ENCODE data around the gene OVOL2.

The OVOL2 gene

DNA sequence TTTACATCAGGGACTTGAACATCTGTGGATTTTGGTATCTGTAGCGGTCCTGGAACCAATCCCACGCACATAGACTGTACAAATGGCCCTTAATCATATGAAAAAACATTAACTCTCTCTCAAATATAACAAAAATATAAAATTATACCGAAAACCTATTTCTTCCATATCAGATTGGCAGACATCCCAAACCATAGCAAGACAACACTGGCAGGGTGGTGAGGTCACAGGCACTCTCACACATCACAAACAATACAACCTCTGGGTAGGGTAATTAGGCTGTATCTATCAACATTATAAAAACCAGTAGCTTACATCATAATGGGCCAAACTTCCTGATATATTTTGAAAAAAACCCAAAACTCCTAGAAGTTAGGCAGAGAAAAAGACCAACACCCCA, 40.9 kb downstream of the OVOL2 start:
- no peaks in the 10 kb centered on the region for H3K9me3 ChIP-seq (ENCODE audit: severe bottlenecking)
- no peaks in the 10 kb centered on the region for H3K27me3 ChIP-seq (ENCODE audit: insufficient read depth, low read depth, severe bottlenecking)
- DNase-seq, result no peak
- H3K36me3 ChIP-seq, result no peaks in the 10 kb centered on the region; the same call in 1 of the 2 replicates
- no peak overlapping the region for H3K27ac ChIP-seq
- TF ChIP-seq, protein P1, sequence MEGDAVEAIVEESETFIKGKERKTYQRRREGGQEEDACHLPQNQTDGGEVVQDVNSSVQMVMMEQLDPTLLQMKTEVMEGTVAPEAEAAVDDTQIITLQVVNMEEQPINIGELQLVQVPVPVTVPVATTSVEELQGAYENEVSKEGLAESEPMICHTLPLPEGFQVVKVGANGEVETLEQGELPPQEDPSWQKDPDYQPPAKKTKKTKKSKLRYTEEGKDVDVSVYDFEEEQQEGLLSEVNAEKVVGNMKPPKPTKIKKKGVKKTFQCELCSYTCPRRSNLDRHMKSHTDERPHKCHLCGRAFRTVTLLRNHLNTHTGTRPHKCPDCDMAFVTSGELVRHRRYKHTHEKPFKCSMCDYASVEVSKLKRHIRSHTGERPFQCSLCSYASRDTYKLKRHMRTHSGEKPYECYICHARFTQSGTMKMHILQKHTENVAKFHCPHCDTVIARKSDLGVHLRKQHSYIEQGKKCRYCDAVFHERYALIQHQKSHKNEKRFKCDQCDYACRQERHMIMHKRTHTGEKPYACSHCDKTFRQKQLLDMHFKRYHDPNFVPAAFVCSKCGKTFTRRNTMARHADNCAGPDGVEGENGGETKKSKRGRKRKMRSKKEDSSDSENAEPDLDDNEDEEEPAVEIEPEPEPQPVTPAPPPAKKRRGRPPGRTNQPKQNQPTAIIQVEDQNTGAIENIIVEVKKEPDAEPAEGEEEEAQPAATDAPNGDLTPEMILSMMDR (IDR thresholded peaks at IDR 0.05; ENCODE audit: low read depth, low read length), result no peak
- no peak overlapping the region for H3K4me3 ChIP-seq (ENCODE audit: low read depth, low read length)

DNA sequence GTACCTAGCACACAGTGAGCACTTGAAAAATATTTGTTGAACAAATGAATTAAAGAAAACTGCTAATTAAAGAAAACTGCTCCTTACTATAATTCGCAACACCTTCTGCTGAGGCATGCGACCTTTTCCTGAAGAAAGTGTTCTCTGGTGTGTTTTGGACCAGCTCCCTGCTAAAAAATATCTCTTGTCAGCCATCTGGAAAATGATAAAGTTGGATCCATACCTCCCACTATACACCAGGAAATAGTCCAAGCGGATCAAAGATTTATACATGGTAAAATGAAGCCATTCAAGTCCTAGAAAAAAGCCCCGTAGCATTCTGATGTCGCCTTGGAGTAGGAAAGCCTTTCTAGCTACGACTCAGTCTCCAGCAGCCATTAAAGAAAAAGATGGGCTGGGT, 43.3 kb downstream of the OVOL2 start:
- no peak for DNase-seq
- Histone ChIP-seq H3K9me3 (ENCODE audit: severe bottlenecking) (no peaks in the 10 kb centered on the region), H3K27ac (no peak overlapping the region), H3K4me3 (ENCODE audit: low read depth, low read length) (no peak overlapping the region), H3K36me3 (no peaks in the 10 kb centered on the region), H3K27me3 (ENCODE audit: insufficient read depth, low read depth, severe bottlenecking) (no peaks in the 10 kb centered on the region)
- TF ChIP-seq, protein P1 (IDR thresholded peaks at IDR 0.05; ENCODE audit: low read depth, low read length), result no peak

DNA sequence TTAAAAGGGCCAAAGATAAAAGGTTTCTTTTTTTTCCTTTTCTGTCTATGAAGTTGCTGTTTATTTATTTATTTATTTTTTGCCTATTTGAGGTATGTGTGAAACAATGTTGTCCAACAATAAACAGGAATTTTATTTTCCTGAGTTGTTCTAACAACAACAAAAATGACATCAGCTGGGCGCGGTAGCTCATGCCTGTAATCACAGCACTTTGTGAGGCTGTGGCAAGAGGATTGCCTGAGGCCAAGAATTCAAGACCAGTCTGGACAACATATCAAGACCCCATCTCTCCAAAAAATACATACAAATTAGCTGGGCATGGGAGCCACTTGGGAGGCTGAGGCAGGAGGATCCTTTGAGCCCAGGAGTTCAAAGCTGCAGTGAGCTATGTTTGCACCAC, 44.8 kb downstream of the OVOL2 start:
- no peaks in the 10 kb centered on the region for H3K9me3 ChIP-seq (ENCODE audit: severe bottlenecking)
- TF ChIP-seq, protein P1 (IDR thresholded peaks at IDR 0.05; ENCODE audit: low read depth, low read length), result no peak
- no peaks in the 10 kb centered on the region for H3K36me3 ChIP-seq
- DNase-seq, result no peak
- H3K27me3 ChIP-seq (ENCODE audit: insufficient read depth, low read depth, severe bottlenecking), result no peaks in the 10 kb centered on the region
- no peak overlapping the region for H3K27ac ChIP-seq
- no peak overlapping the region for H3K4me3 ChIP-seq (ENCODE audit: low read depth, low read length)

DNA sequence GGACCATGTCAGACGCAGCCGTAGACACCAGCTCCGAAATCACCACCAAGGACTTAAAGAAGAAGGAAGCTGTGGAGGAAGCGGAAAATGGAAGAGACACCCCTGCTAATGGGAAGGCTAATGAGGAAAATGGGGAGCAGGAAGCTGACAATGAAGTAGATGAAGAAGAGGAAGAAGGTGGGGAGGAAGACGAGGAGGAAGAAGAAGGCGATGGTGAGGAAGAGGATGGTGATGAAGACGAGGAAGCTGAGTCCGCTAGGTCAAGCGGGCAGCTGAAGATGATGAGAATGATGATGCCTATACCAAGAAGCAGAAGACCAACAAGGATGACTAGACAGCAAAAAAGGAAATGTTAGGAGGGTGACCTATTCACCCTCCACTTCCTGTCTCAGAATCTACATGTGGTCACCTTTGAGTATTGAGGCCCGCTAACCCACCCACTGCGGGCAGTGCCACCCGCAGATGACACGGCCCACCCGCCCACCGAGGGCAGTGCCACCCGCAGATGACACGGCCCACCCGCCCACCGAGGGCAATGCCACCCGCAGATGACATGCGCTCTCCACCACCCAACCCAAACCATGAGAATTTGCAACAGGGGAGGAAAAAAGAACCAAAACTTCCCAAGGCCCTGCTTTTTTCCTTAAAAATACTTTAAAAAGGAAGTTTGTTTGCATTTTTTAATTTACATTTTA, 45.6 kb downstream of the OVOL2 start:
- no peaks in the 10 kb centered on the region for H3K36me3 ChIP-seq
- H3K27ac ChIP-seq, result no peak overlapping the region
- TF ChIP-seq, protein P1 (IDR thresholded peaks at IDR 0.05; ENCODE audit: low read depth, low read length), result no peak
- H3K9me3 ChIP-seq (ENCODE audit: severe bottlenecking), result no peaks in the 10 kb centered on the region
- DNase-seq, result no peak
- no peak overlapping the region for H3K4me3 ChIP-seq (ENCODE audit: low read depth, low read length)
- no peaks in the 10 kb centered on the region for H3K27me3 ChIP-seq (ENCODE audit: insufficient read depth, low read depth, severe bottlenecking)

DNA sequence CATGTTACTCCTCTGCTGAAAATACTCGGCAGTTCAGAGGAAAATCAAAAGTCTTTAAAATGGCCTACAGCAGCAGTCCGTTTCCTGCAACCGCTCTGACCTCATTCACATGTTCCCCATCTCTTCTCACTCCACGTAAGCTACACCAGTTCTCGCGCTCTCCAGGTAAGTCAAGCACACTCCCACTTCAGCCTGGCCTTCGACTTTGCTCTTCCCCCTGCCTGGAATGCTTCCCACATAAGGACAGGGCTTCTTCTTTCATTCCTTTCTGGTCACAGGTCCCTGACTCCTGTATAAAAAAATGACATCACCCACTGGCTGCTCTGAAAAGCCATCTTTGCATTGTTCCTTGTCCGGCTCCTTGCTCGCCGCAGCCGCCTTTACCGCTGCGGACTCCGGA, 46.2 kb downstream of the OVOL2 start:
- no peak overlapping the region for H3K4me3 ChIP-seq (ENCODE audit: low read depth, low read length)
- no peak overlapping the region for H3K27ac ChIP-seq
- DNase-seq, result no peak
- TF ChIP-seq, protein P1 (IDR thresholded peaks at IDR 0.05; ENCODE audit: low read depth, low read length), result no peak
- no peaks in the 10 kb centered on the region for H3K27me3 ChIP-seq (ENCODE audit: insufficient read depth, low read depth, severe bottlenecking)
- H3K9me3 ChIP-seq (ENCODE audit: severe bottlenecking), result no peaks in the 10 kb centered on the region
- no peaks in the 10 kb centered on the region for H3K36me3 ChIP-seq

DNA sequence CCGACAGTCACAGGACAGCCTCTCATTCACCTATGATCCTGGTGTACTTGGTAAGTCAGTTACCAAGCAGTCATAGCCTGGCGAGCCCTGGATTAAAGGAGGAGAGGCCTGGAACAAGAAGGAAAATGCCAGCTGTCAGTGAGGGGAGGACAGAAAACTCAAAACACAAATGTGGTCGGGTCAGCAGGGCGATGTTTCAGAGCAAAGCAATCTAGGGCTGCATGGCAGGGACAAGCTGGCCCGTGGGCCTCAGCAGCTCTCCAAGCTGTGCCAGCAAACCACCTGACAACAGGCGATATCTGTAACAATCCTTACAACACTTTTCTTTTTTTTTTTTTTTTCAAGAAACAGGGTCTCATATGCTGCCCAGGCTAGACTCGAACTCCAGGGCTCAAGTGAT, 48.6 kb downstream of the OVOL2 start:
- H3K4me3 ChIP-seq (ENCODE audit: low read depth, low read length), result no peak overlapping the region
- H3K27ac ChIP-seq, result peak overlapping the region; percentile 63

More for the DNA sequence above, 48.6 kb downstream of the OVOL2 start:
- Histone ChIP-seq H3K36me3 (no peaks in the 10 kb centered on the region), H3K9me3 (ENCODE audit: severe bottlenecking) (no peaks in the 10 kb centered on the region), H3K27me3 (ENCODE audit: insufficient read depth, low read depth, severe bottlenecking) (no peaks in the 10 kb centered on the region)
- no peak for DNase-seq
- TF ChIP-seq, protein P1 (IDR thresholded peaks at IDR 0.05; ENCODE audit: low read depth, low read length), result no peak
